Panc1 (cell line): Measurements from ENCODE around the gene SPTBN1. TPM values are rescaled to one million over a fixed set of nuclear protein-coding genes. Genes with fewer than 3 reads are reported as not detected.

Experiments used
- ATAC-seq: fragments of 200-7000 bp; cut with Tn5 transposase; 2 replicates; pipeline ENCODE4 v1.9.1; 2020; ENCODE audit warnings: mild to moderate bottlenecking, moderate library complexity
- BruUV-seq: library from RNA; stranded (reverse); fragments of 400-500 nt; replicated peaks from 2 replicates; lab custom pipeline; 2021; lab: Mats Ljungman, UMichigan
- CTCF ChIA-PET: fragments of 300-600 bp; sonication (Branson Sonifier 250); formaldehyde crosslinking; loops from one replicate; lab custom pipeline; 2022; ENCODE audit warnings: antibody characterized with exemption; lab: Charles Lee
- POLR2A ChIA-PET: fragments of 300-600 bp; sonication (Branson Sonifier 250); formaldehyde crosslinking; loops from one replicate; lab custom pipeline; 2022; ENCODE audit warnings: antibody characterized with exemption; lab: Charles Lee
- DNase-seq: peaks from one replicate; pipeline ENCODE4 v3.0.0-alpha.2; 2010; ENCODE audit warnings: low read depth, low spot score
- H3K27ac ChIP-seq: 2 replicates; pipeline ENCODE4 v1.5.1; 2011; ENCODE audit warnings: mild to moderate bottlenecking, low read length, inconsistent platforms
- H3K27me3 ChIP-seq: fragments of 200-500 bp; sonication (Bioruptor generic); 2 replicates; pipeline ENCODE4 v1.6.0; 2014; ENCODE audit warnings: low read length, inconsistent platforms; ENCODE audit not compliant: control insufficient read depth, insufficient read depth
- H3K36me3 ChIP-seq: fragments of 200-500 bp; sonication (Bioruptor generic); 2 replicates; pipeline ENCODE4 v1.5.1; 2014; ENCODE audit warnings: inconsistent platforms, mild to moderate bottlenecking, low read length, moderate library complexity; ENCODE audit not compliant: control insufficient read depth, insufficient read depth
- H3K4me1 ChIP-seq: 2 replicates; pipeline ENCODE4 v1.5.1; 2011; ENCODE audit warnings: inconsistent platforms, mild to moderate bottlenecking, low read length, moderate library complexity; ENCODE audit not compliant: control insufficient read depth, insufficient read depth
- H3K4me3 ChIP-seq, 2 experiments: 2 replicates each; pipeline ENCODE4 v1.5.1; 2011 to 2012; ENCODE audit warnings: low read depth in 2 of 2, low read length in 2 of 2, mild to moderate bottlenecking in 2 of 2, inconsistent platforms in 1 of 2, moderate library complexity in 1 of 2
- H3K9me3 ChIP-seq: fragments of 200-500 bp; sonication (Bioruptor generic); 2 replicates; pipeline ENCODE4 v1.5.1; 2014; ENCODE audit warnings: low read depth, mild to moderate bottlenecking, inconsistent platforms, low read length, moderate library complexity; ENCODE audit not compliant: control insufficient read depth, insufficient read depth
- CTCF ChIP-seq: fragments of 450-650 bp; IDR thresholded peaks from 2 replicates; pipeline ENCODE4 v1.5.1; 2017; ENCODE audit warnings: mild to moderate bottlenecking
- POLR2AphosphoS5 ChIP-seq: IDR thresholded peaks from 2 replicates; pipeline ENCODE4 v1.6.1; 2012; ENCODE audit warnings: mild to moderate bottlenecking, low read depth, low read length, moderate library complexity
- REST ChIP-seq, 2 experiments: IDR thresholded peaks; 2 replicates each; pipeline ENCODE4 v1.6.1; 2011 to 2012; ENCODE audit warnings: low read depth in 2 of 2, control low read depth in 1 of 2, low read length in 1 of 2, mild to moderate bottlenecking in 1 of 2, moderate library complexity in 1 of 2; ENCODE audit not compliant: insufficient read depth in 1 of 2
- SIN3A ChIP-seq: IDR thresholded peaks from 2 replicates; pipeline ENCODE4 v1.6.1; 2012; ENCODE audit warnings: low read depth, mild to moderate bottlenecking, low read length, moderate library complexity, borderline replicate concordance; ENCODE audit not compliant: insufficient read depth
- TCF7L2 ChIP-seq: IDR thresholded peaks from 2 replicates; pipeline ENCODE4 v1.6.1; 2011; ENCODE audit warnings: mild to moderate bottlenecking, low read depth, low read length, inconsistent platforms
- in situ Hi-C: cut with HindIII; loops from 2 replicates; pipeline ENCODE4 v1.10.0; 2016; ENCODE audit warnings: low sequenced_read_pairs, low pct_unique_long_range_greater_than_20kb
- intact Hi-C: fragments of 100-400 bp; cut with micrococcal nuclease; formaldehyde crosslinking; loops from one replicate; pipeline ENCODE4 v1.10.0; 2022; ENCODE audit not compliant: unreplicated experiment
- total RNA-seq: library from RNA; stranded (reverse); gene quantifications from one replicate; pipeline ENCODE4 v1.2.1, GENCODE V29; 2021; ENCODE audit not compliant: unreplicated experiment

Gene SPTBN1
- total RNA-seq, 1 experiment from 2014 or later: 169 TPM

- Histone ChIP-seq H3K27me3 (no peaks in the 10 kb centered on the region), H3K9me3 (no peaks in the 10 kb centered on the region), H3K4me1 (no peaks in the 10 kb centered on the region), H3K4me3 (no peak overlapping the region), H3K36me3 (no peaks in the 10 kb centered on the region), H3K27ac (no peak overlapping the region)
- in situ Hi-C loops (no loop called here), intact Hi-C loops (no loop called here)
- peak; percentile 26; the same call in 1 of the 2 replicates for ATAC-seq
- TF ChIP-seq CTCF (no peak), SIN3A (no peak), TCF7L2 (no peak), REST (IDR thresholded peaks at IDR 0.05; ENCODE audit: insufficient read depth in 1 of 2, low read depth in 2 of 2, low read length in 1 of 2) (no peak), POLR2AphosphoS5 (no peak)
- ChIA-PET POLR2A (no interaction called here), CTCF (interaction anchor here (1.1 to 1.4 kb wide), 2 partner anchors 12 to 21 kb away, joined by 3 to 5 read pairs; no protein-coding TSS in a partner anchor)
- DNase-seq: no peak
- no TSS peak for BruUV-seq
These were observed 221.5 kb downstream of the SPTBN1 start for GRCh38 chr2:54677476-54678265.

GRCh38 chr2:54678719-54679118 lies 222.6 kb downstream of the SPTBN1 start:
- H3K4me1 ChIP-seq: no peaks in the 10 kb centered on the region
- H3K36me3 ChIP-seq: no peaks in the 10 kb centered on the region
- ATAC-seq (no peak), DNase-seq (no peak)
- intact Hi-C loops (no loop called here), in situ Hi-C loops (no loop called here)
- H3K27ac ChIP-seq: no peak overlapping the region
- no peaks in the 10 kb centered on the region for H3K9me3 ChIP-seq
- BruUV-seq: no TSS peak
- no peaks in the 10 kb centered on the region for H3K27me3 ChIP-seq
- TF ChIP-seq CTCF (no peak), TCF7L2 (no peak)
- CTCF ChIA-PET: no interaction called here
- POLR2A ChIA-PET: no interaction called here
- H3K4me3 ChIP-seq: no peak overlapping the region
